RWPE1 (cell line): ENCODE data around the gene PLD4.
A peak's percentile ranks its signal among the peaks of the same experiment; 100 is the strongest.

Experiments used
- CTCF ChIA-PET: fragments of 350-600 bp; sonication (Branson Sonifier 250); formaldehyde crosslinking; extraction: SDS; loops from one replicate; lab custom pipeline; 2021; lab: Yijun Ruan, JAX
- POLR2A ChIA-PET: fragments of 400-600 bp; formaldehyde crosslinking; extraction: SDS; loops from one replicate; lab custom pipeline; 2020; ENCODE audit warnings: antibody characterized with exemption; ENCODE audit not compliant: low non-redundant PET; lab: Yijun Ruan, JAX
- DNase-seq: peaks from one replicate; pipeline ENCODE4 v3.0.0; 2012; ENCODE audit warnings: low spot score
- H3K27ac ChIP-seq: fragments of 450-650 bp; 2 replicates; pipeline ENCODE4 v1.5.1; 2017
- CTCF ChIP-seq: fragments of 450-650 bp; conservative IDR thresholded peaks from 2 replicates; pipeline ENCODE4 v1.5.1; 2017; ENCODE audit warnings: low read depth, mild to moderate bottlenecking

PLD4 gene

GRCh38 chr14:104929268-104930230 lies 4.9 kb downstream of the PLD4 start:
- ChIA-PET CTCF (no interaction called here), POLR2A (no interaction called here)
- no peak for DNase-seq
- no peak overlapping the region for H3K27ac ChIP-seq
- no peak for TF ChIP-seq CTCF

GRCh38 chr14:104930526-104931303 lies 6.0 kb downstream of the PLD4 start:
- 0 out of 2 replicates have a peak overlapping the region, but pooled peaks have one; percentile 9 for H3K27ac ChIP-seq
- CTCF ChIA-PET, result interaction anchor here (1.2 kb wide), 1 partner anchor 115 kb away, joined by 7 read pairs; no protein-coding TSS in a partner anchor
- TF ChIP-seq CTCF, result no peak
- POLR2A ChIA-PET, result no interaction called here
- no peak for DNase-seq

GRCh38 chr14:104931304-104931770 lies 6.7 kb downstream of the PLD4 start:
- ChIA-PET POLR2A (no interaction called here), CTCF (interaction anchor here (1.2 kb wide), 1 partner anchor 114 kb away, joined by 7 read pairs; no protein-coding TSS in a partner anchor)
- TF ChIP-seq CTCF, result no peak
- 0 out of 2 replicates have a peak overlapping the region, but pooled peaks have one; percentile 9 for H3K27ac ChIP-seq
- no peak for DNase-seq

DNA sequence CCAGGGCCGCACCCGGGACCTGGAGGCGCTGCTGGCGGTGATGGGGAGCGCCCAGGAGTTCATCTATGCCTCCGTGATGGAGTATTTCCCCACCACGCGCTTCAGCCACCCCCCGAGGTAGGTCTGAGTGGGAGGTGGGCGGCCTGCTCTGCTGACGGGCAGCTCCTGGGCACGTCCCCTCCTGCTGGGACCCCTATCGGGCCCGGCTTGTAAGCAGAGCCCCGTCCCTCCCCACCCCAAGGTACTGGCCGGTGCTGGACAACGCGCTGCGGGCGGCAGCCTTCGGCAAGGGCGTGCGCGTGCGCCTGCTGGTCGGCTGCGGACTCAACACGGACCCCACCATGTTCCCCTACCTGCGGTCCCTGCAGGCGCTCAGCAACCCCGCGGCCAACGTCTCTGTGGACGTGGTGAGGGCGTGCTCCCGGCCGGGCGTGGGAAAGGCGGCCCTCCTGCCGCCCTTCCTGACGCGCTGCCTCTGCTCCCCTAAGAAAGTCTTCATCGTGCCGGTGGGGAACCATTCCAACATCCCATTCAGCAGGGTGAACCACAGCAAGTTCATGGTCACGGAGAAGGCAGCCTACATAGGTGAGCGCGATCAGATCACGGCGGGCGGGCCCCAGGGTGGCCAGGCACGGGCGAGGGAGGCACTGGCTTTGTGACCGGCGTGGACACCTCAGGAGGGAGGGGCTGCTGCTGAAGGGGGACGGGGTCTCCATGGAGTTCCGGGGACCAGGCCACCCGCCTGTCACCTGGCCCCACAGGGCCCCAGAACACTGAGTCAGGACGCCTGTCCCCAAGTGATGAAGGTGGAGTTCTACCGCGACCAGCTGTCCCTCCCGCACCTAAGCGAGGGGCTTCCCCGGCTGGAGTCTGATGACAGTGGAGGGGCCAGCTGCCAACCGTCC lies 7.3 kb downstream of the PLD4 start:
- TF ChIP-seq CTCF, result no peak
- no peak for DNase-seq
- ChIA-PET CTCF (no interaction called here), POLR2A (no interaction called here)
- H3K27ac ChIP-seq, result no peak overlapping the region; the same call in 1 of the 2 replicates

DNA sequence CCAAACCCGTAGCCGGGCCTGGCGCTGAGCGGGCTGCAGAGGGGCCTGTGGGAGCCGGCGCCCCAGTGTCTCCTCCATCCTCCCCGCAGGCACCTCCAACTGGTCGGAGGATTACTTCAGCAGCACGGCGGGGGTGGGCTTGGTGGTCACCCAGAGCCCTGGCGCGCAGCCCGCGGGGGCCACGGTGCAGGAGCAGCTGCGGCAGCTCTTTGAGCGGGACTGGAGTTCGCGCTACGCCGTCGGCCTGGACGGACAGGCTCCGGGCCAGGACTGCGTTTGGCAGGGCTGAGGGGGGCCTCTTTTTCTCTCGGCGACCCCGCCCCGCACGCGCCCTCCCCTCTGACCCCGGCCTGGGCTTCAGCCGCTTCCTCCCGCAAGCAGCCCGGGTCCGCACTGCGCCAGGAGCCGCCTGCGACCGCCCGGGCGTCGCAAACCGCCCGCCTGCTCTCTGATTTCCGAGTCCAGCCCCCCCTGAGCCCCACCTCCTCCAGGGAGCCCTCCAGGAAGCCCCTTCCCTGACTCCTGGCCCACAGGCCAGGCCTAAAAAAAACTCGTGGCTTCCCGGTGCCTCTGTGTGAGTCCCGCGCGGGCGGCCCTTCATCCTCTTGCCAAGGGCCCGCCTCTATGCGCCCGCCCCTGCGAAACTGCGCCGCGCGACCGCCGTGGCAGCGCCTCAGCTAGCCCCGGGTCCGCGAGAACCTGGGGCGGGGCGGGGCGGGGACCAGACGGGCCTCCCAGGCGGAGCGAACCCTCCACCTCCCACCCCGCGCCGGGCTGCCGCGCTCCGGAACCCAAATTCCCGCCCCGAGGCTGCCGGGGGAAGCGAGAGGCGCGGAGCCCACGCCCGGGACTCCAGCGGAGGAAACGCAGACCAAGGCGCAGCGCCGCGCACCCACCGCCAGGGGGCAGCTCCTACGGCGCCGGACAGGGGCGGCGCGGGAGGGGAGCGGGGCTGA lies 8.3 kb downstream of the PLD4 start:
- peak overlapping the region; percentile 63 for H3K27ac ChIP-seq
- peak; percentile 65 for TF ChIP-seq CTCF
- peak; percentile 87 for DNase-seq
- ChIA-PET POLR2A (interaction anchor here (0.6 kb wide), 1 partner anchor 37 kb away, joined by 3 read pairs; no protein-coding TSS in a partner anchor), CTCF (no interaction called here)
